SK-N-SH (cell line): ENCODE measurements around the gene VENTX. TPM values are rescaled to one million over a fixed set of nuclear protein-coding genes. Genes with fewer than 3 reads are reported as not detected.

Source experiments
- CTCF ChIA-PET: fragments of 300-600, 350-600 bp; formaldehyde crosslinking; extraction: SDS; loops from one replicate; lab custom pipeline; 2021; lab: Yijun Ruan, JAX
- POLR2A ChIA-PET: fragments of 350-600 bp; sonication (Branson Sonifier 250); formaldehyde crosslinking; extraction: SDS; loops from one replicate; lab custom pipeline; 2020; ENCODE audit warnings: antibody characterized with exemption, inconsistent platforms; lab: Yijun Ruan, JAX
- DNase-seq: peaks from one replicate; pipeline ENCODE4 v3.0.0; 2012
- H2AFZ ChIP-seq: fragments of 200-600 bp; sonication (generic); 2 replicates; pipeline ENCODE4 v1.8.1; 2016; ENCODE audit warnings: antibody characterized with exemption, mild to moderate bottlenecking, low read depth
- H3F3A ChIP-seq: fragments of 200-600 bp; sonication (generic); replicated peaks from 2 replicates; pipeline ENCODE3; 2016; ENCODE audit warnings: antibody characterized with exemption, mild to moderate bottlenecking; ENCODE audit not compliant: insufficient read depth
- H3K27ac ChIP-seq, 2 experiments: fragments of 200-500 bp in 1 of 2; fragments of 200-600 bp in 1 of 2; sonication (Bioruptor generic) in 1 of 2; sonication (generic), shearing (Covaris generic) in 1 of 2; 2 replicates each; pipeline versions ENCODE4 v1.5.1 to v1.6.1; 2014 to 2016; ENCODE audit warnings: low read depth in 2 of 2, inconsistent platforms in 1 of 2, low read length in 1 of 2, mild to moderate bottlenecking in 1 of 2, mixed read lengths in 1 of 2
- H3K27me3 ChIP-seq: fragments of 200-600 bp; sonication (generic), shearing (Covaris generic); 2 replicates; pipeline ENCODE4 v1.6.1; 2016; ENCODE audit warnings: mixed run types; ENCODE audit not compliant: insufficient read depth
- H3K36me3 ChIP-seq, 2 experiments: fragments of 200-500 bp in 1 of 2; fragments of 200-600 bp in 1 of 2; sonication (Bioruptor generic) in 1 of 2; sonication (generic) in 1 of 2; replicated peaks in 1 of 2; 2 replicates each; pipeline versions ENCODE3 to v1.5.1; 2014 to 2016; ENCODE audit warnings: low read length in 1 of 2, mild to moderate bottlenecking in 1 of 2; ENCODE audit not compliant: insufficient read depth in 2 of 2, control insufficient read depth in 1 of 2
- H3K4me1 ChIP-seq, 2 experiments: fragments of 200-500 bp in 1 of 2; fragments of 200-600 bp in 1 of 2; sonication (Bioruptor generic) in 1 of 2; sonication (generic), shearing (Covaris generic) in 1 of 2; 2 replicates each; pipeline versions ENCODE4 v1.5.1 to v1.6.1; 2014 to 2016; ENCODE audit warnings: low read depth in 1 of 2, low read length in 1 of 2, mixed run types in 1 of 2; ENCODE audit not compliant: insufficient read depth in 2 of 2, control insufficient read depth in 1 of 2
- H3K4me2 ChIP-seq: fragments of 200-600 bp; sonication (generic), shearing (Covaris generic); 2 replicates; pipeline ENCODE4 v1.6.1; 2017; ENCODE audit warnings: mixed run types
- H3K4me3 ChIP-seq, 2 experiments: fragments of 200-500 bp in 1 of 2; fragments of 200-600 bp in 1 of 2; sonication (Bioruptor generic) in 1 of 2; sonication (generic), shearing (Covaris generic) in 1 of 2; 2 replicates each; pipeline versions ENCODE4 v1.5.1 to v1.8.1; 2014 to 2016; ENCODE audit warnings: low read depth in 2 of 2, inconsistent platforms in 1 of 2, low read length in 1 of 2, mild to moderate bottlenecking in 1 of 2, mixed read lengths in 1 of 2, moderate library complexity in 1 of 2
- H3K79me2 ChIP-seq: fragments of 200-600 bp; sonication (generic); 2 replicates; pipeline ENCODE4 v1.8.1; 2017; ENCODE audit warnings: mild to moderate bottlenecking; ENCODE audit not compliant: insufficient read depth
- H3K9ac ChIP-seq: fragments of 200-600 bp; sonication (generic); 2 replicates; pipeline ENCODE4 v1.6.1; 2017; ENCODE audit warnings: mixed run types
- H3K9me2 ChIP-seq: fragments of 200-600 bp; sonication (generic); 2 replicates; pipeline ENCODE4 v1.6.1; 2017; ENCODE audit warnings: mixed run types
- H3K9me3 ChIP-seq: fragments of 200-600 bp; sonication (generic); 2 replicates; pipeline ENCODE4 v1.6.1; 2017; ENCODE audit warnings: mixed run types, mild to moderate bottlenecking, moderate library complexity
- H4K20me1 ChIP-seq: fragments of 200-600 bp; sonication (generic); 2 replicates; pipeline ENCODE4 v1.6.1; 2017; ENCODE audit warnings: mild to moderate bottlenecking, mixed run types; ENCODE audit not compliant: insufficient read depth
- CTCF ChIP-seq: fragments of 200-600 bp; sonication (generic); IDR thresholded peaks from 2 replicates; pipeline ENCODE4 v1.6.1; 2017; ENCODE audit warnings: antibody characterized with exemption, mild to moderate bottlenecking, moderate library complexity
- EP300 ChIP-seq, 2 experiments: IDR thresholded peaks; 2 replicates each; pipeline versions ENCODE4 v1.4.0 to v1.6.1; 2012; ENCODE audit warnings: borderline replicate concordance in 1 of 2, low read depth in 1 of 2, low read length in 1 of 2
- FOSL2 ChIP-seq: IDR thresholded peaks from 2 replicates; pipeline ENCODE4 v1.4.0; 2012; ENCODE audit warnings: low read depth, mild to moderate bottlenecking, moderate library complexity, borderline replicate concordance
- FOXJ3 ChIP-seq: sonication (generic); formaldehyde crosslinking; IDR thresholded peaks from 2 replicates; pipeline ENCODE4 v1.5.1; 2020; ENCODE audit warnings: mild to moderate bottlenecking, missing genetic modification reagents
- FOXM1 ChIP-seq: IDR thresholded peaks from 2 replicates; pipeline ENCODE4 v1.4.0; 2012; ENCODE audit warnings: low read depth, mild to moderate bottlenecking
- GABPA ChIP-seq: IDR thresholded peaks from 2 replicates; pipeline ENCODE4 v1.4.0; 2012; ENCODE audit warnings: low read depth, mild to moderate bottlenecking
- GATA2 ChIP-seq: sonication (generic); formaldehyde crosslinking; IDR thresholded peaks from 2 replicates; pipeline ENCODE4 v1.5.0; 2020; ENCODE audit warnings: mild to moderate bottlenecking, missing genetic modification reagents
- IRF3 ChIP-seq: fragments of 150-350 bp; IDR thresholded peaks from 2 replicates; pipeline ENCODE4 v1.6.1; 2016; ENCODE audit warnings: mild to moderate bottlenecking, low read depth, low read length
- MAX ChIP-seq: IDR thresholded peaks from 2 replicates; pipeline ENCODE4 v1.4.0; 2012; ENCODE audit warnings: low read depth
- MXI1 ChIP-seq: IDR thresholded peaks from 2 replicates; pipeline ENCODE4 v1.6.1; 2012; ENCODE audit warnings: mild to moderate bottlenecking, low read depth, low read length, improper control_type of control experiment
- NRF1 ChIP-seq: IDR thresholded peaks from 2 replicates; pipeline ENCODE4 v1.6.1; 2012; ENCODE audit warnings: low read depth, mild to moderate bottlenecking, low read length
- PBX3 ChIP-seq: IDR thresholded peaks from 2 replicates; pipeline ENCODE4; 2012
- POLR2AphosphoS5 ChIP-seq: IDR thresholded peaks from 2 replicates; pipeline ENCODE4 v1.6.1; 2012; ENCODE audit warnings: low read depth, low read length
- RAD21 ChIP-seq: IDR thresholded peaks from 2 replicates; pipeline ENCODE4 v1.6.1; 2012; ENCODE audit warnings: mild to moderate bottlenecking, low read length
- RCOR1 ChIP-seq: fragments of 150-350 bp; IDR thresholded peaks from 2 replicates; pipeline ENCODE4 v1.6.1; 2017; ENCODE audit warnings: antibody characterized with exemption, low read length
- RFX5 ChIP-seq: IDR thresholded peaks from 2 replicates; pipeline ENCODE4 v1.6.1; 2012; ENCODE audit warnings: mild to moderate bottlenecking, improper control_type of control experiment, low read length
- SMC3 ChIP-seq: IDR thresholded peaks from 2 replicates; pipeline ENCODE4 v1.6.1; 2012; ENCODE audit warnings: low read depth, low read length, improper control_type of control experiment
- TAF1 ChIP-seq: IDR thresholded peaks from 2 replicates; pipeline ENCODE4 v1.6.1; 2012; ENCODE audit warnings: low read depth, mild to moderate bottlenecking, low read length, moderate library complexity, borderline replicate concordance
- TEAD4 ChIP-seq: IDR thresholded peaks from 2 replicates; pipeline ENCODE4 v1.4.0; 2012; ENCODE audit warnings: mild to moderate bottlenecking, borderline replicate concordance; ENCODE audit not compliant: insufficient read depth
- YY1 ChIP-seq: IDR thresholded peaks from 2 replicates; pipeline ENCODE4 v1.4.0; 2012; ENCODE audit warnings: low read depth, mild to moderate bottlenecking
- WGBS: methylation state at CpG from one replicate; pipeline ENCODE4 v1.1.6; 2017; ENCODE audit warnings: low lambda C conversion rate; 5-methylcytosine and 5-hydroxymethylcytosine counted together
- polyA plus RNA-seq, 3 experiments: library from polyadenylated mRNA; depleted of rRNA; stranded (reverse); fragments of >200 nt; gene quantifications; 2 replicates each; pipeline ENCODE4 v1.2.3, GENCODE V29; 2012

Gene VENTX
- polyA plus RNA-seq, 1 of the 3 experiments (the other 2 are of a cell fraction) = not detected

GRCh38 chr10:133204226-133205015 lies 33.2 kb upstream of the VENTX start:
- Histone ChIP-seq H3K4me2 (no peak overlapping the region), H3K79me2 (no peaks in the 10 kb centered on the region), H3K27me3 (0 out of 2 replicates have a peak, but pooled peaks cover 5% of the 10 kb centered on the region), H3K9ac (no peak overlapping the region), H3F3A (no peaks in the 10 kb centered on the region), H2AFZ (no peak overlapping the region), H3K27ac (no peak overlapping the region), H3K36me3 (no peaks in the 10 kb centered on the region), H4K20me1 (no peaks in the 10 kb centered on the region), H3K4me3 (no peak overlapping the region), H3K9me3 (no peaks in the 10 kb centered on the region), H3K4me1 (no peaks in the 10 kb centered on the region), H3K9me2 (no peaks in the 10 kb centered on the region)
- TF ChIP-seq MXI1 (no peak), FOSL2 (no peak), FOXM1 (no peak), TAF1 (no peak), MAX (no peak), RFX5 (no peak), GABPA (no peak), FOXJ3 (CRISPR knock-in tag) (no peak), GATA2 (CRISPR knock-in tag) (no peak), POLR2AphosphoS5 (no peak), IRF3 (no peak), EP300 (IDR thresholded peaks at IDR 0.05; ENCODE audit: borderline replicate concordance in 1 of 2, low read depth in 1 of 2, low read length in 1 of 2) (no peak), SMC3 (no peak), NRF1 (no peak), PBX3 (no peak), RCOR1 (no peak), YY1 (no peak), TEAD4 (no peak), RAD21 (no peak), CTCF (no peak)
- ChIA-PET POLR2A (no interaction called here), CTCF (interaction anchor here (0.7 kb wide), 1 partner anchor 61 kb away, joined by 3 read pairs; no protein-coding TSS in a partner anchor)
- no peak for DNase-seq
- WGBS = 60% methylated on average over 16 of the region's 38 CpGs
